ENCODE data around the gene PDE1A.

Gene PDE1A

GRCh38 chr2:182197529-182197928 lies 229.3 kb downstream of the PDE1A start:
- H3K4me1 ChIP-seq = no peaks in the 10 kb centered on the region
- no peaks in the 10 kb centered on the region for H3K27me3 ChIP-seq (ENCODE audit: control insufficient read depth, insufficient read depth, low read length)
- no peak overlapping the region for H3K9ac ChIP-seq
- H3K79me2 ChIP-seq = no peaks in the 10 kb centered on the region
- H3K9me3 ChIP-seq (ENCODE audit: control insufficient read depth, low read length) = no peaks in the 10 kb centered on the region
- H3K27ac ChIP-seq = no peak overlapping the region
- no peak overlapping the region for H3K4me3 ChIP-seq (ENCODE audit: low read depth, low read length)
- no peak overlapping the region for H2AFZ ChIP-seq
- TF ChIP-seq CTCF (IDR thresholded peaks at IDR 0.05) = no peak
- no peak overlapping the region for H3K4me2 ChIP-seq (ENCODE audit: low read length)
- no peaks in the 10 kb centered on the region for H3K36me3 ChIP-seq (ENCODE audit: control insufficient read depth, insufficient read depth, low read length)

- TF ChIP-seq CTCF (IDR thresholded peaks at IDR 0.05) = no peak
- Histone ChIP-seq H3K36me3 (ENCODE audit: control insufficient read depth, insufficient read depth, low read length) (no peaks in the 10 kb centered on the region), H3K9me3 (ENCODE audit: control insufficient read depth, low read length) (no peaks in the 10 kb centered on the region), H3K4me2 (ENCODE audit: low read length) (no peak overlapping the region), H3K4me3 (ENCODE audit: low read depth, low read length) (no peak overlapping the region), H3K9ac (no peak overlapping the region), H3K79me2 (no peaks in the 10 kb centered on the region), H3K27ac (no peak overlapping the region), H3K4me1 (no peaks in the 10 kb centered on the region), H3K27me3 (ENCODE audit: control insufficient read depth, insufficient read depth, low read length) (no peaks in the 10 kb centered on the region), H2AFZ (no peak overlapping the region)
These were observed 233.5 kb downstream of the PDE1A start for GRCh38 chr2:182193291-182193690.

- no peak overlapping the region for H3K27ac ChIP-seq
- H3K27me3 ChIP-seq (ENCODE audit: control insufficient read depth, insufficient read depth, low read length) = no peaks in the 10 kb centered on the region
- TF ChIP-seq CTCF (IDR thresholded peaks at IDR 0.05) = no peak
- H3K4me1 ChIP-seq = no peaks in the 10 kb centered on the region
- H3K79me2 ChIP-seq = no peaks in the 10 kb centered on the region
- no peak overlapping the region for H3K4me3 ChIP-seq (ENCODE audit: low read depth, low read length)
- no peak overlapping the region for H2AFZ ChIP-seq
- no peaks in the 10 kb centered on the region for H3K9me3 ChIP-seq (ENCODE audit: control insufficient read depth, low read length)
- H3K4me2 ChIP-seq (ENCODE audit: low read length) = no peak overlapping the region
- H3K36me3 ChIP-seq (ENCODE audit: control insufficient read depth, insufficient read depth, low read length) = no peaks in the 10 kb centered on the region
- H3K9ac ChIP-seq = no peak overlapping the region
These were observed 235.8 kb downstream of the PDE1A start for GRCh38 chr2:182191061-182191460.

GRCh38 chr2:182187130-182187529 lies 239.7 kb downstream of the PDE1A start:
- H3K4me3 ChIP-seq (ENCODE audit: low read depth, low read length) = no peak overlapping the region
- H3K9me3 ChIP-seq (ENCODE audit: control insufficient read depth, low read length) = no peaks in the 10 kb centered on the region
- H2AFZ ChIP-seq = no peak overlapping the region
- H3K79me2 ChIP-seq = no peaks in the 10 kb centered on the region
- H3K4me1 ChIP-seq = no peaks in the 10 kb centered on the region
- H3K27ac ChIP-seq = no peak overlapping the region
- TF ChIP-seq CTCF (IDR thresholded peaks at IDR 0.05) = no peak
- no peak overlapping the region for H3K4me2 ChIP-seq (ENCODE audit: low read length)
- no peak overlapping the region for H3K9ac ChIP-seq
- no peaks in the 10 kb centered on the region for H3K27me3 ChIP-seq (ENCODE audit: control insufficient read depth, insufficient read depth, low read length)
- H3K36me3 ChIP-seq (ENCODE audit: control insufficient read depth, insufficient read depth, low read length) = no peaks in the 10 kb centered on the region

- no peak overlapping the region for H3K4me3 ChIP-seq (ENCODE audit: low read depth, low read length)
- H3K9me3 ChIP-seq (ENCODE audit: control insufficient read depth, low read length) = no peaks in the 10 kb centered on the region
- no peaks in the 10 kb centered on the region for H3K27me3 ChIP-seq (ENCODE audit: control insufficient read depth, insufficient read depth, low read length)
- no peak overlapping the region for H2AFZ ChIP-seq
- H3K9ac ChIP-seq = no peak overlapping the region
- no peaks in the 10 kb centered on the region for H3K4me1 ChIP-seq
- no peaks in the 10 kb centered on the region for H3K36me3 ChIP-seq (ENCODE audit: control insufficient read depth, insufficient read depth, low read length)
- H3K79me2 ChIP-seq = no peaks in the 10 kb centered on the region
- H3K4me2 ChIP-seq (ENCODE audit: low read length) = no peak overlapping the region
- H3K27ac ChIP-seq = no peak overlapping the region
- TF ChIP-seq CTCF (IDR thresholded peaks at IDR 0.05) = peak; percentile 82
These were observed 240.6 kb downstream of the PDE1A start for GRCh38 chr2:182186132-182186735.

Data from parathyroid adenoma (tissue), 2 donors.